ENCODE measurements around the gene TGFB2.

DNA sequence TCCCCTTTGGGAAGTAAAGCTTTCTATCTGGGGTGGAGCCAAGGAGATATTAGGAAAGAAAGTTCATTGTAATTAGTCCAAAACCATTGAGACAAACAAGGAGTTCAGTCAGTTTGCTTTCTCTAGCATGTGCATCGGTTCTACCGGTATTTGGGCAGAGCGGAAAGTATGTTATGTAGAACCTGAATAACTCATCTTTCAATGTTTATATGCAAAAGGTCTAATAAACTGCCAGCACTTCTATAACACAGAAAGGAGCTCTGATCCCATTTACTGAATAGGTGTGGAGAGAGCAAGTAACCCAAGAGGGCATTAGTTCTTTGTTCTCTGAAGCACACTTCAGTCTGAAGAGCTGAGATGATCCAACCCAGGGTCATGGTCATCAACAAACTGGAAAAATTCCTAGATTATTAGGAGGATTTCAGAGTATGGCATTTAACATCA is 3.5 kb downstream of the TGFB2 start:
- TF ChIP-seq, protein P1, sequence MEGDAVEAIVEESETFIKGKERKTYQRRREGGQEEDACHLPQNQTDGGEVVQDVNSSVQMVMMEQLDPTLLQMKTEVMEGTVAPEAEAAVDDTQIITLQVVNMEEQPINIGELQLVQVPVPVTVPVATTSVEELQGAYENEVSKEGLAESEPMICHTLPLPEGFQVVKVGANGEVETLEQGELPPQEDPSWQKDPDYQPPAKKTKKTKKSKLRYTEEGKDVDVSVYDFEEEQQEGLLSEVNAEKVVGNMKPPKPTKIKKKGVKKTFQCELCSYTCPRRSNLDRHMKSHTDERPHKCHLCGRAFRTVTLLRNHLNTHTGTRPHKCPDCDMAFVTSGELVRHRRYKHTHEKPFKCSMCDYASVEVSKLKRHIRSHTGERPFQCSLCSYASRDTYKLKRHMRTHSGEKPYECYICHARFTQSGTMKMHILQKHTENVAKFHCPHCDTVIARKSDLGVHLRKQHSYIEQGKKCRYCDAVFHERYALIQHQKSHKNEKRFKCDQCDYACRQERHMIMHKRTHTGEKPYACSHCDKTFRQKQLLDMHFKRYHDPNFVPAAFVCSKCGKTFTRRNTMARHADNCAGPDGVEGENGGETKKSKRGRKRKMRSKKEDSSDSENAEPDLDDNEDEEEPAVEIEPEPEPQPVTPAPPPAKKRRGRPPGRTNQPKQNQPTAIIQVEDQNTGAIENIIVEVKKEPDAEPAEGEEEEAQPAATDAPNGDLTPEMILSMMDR (IDR thresholded peaks at IDR 0.05; ENCODE audit: low read depth, low read length), result no peak
- no peak for TF ChIP-seq EZH2phosphoT487 (IDR thresholded peaks at IDR 0.05; ENCODE audit: low read depth)
